HepG2 (cell line): Measurements from ENCODE around the gene POMP. TPM values are rescaled to one million over a fixed set of nuclear protein-coding genes. Genes with fewer than 3 reads are reported as not detected.

Experiments used
- ATAC-seq: fragments of 200-7000 bp; cut with Tn5 transposase; 3 replicates; pipeline ENCODE4 v1.9.1; 2020; ENCODE audit warnings: mild to moderate bottlenecking, moderate library complexity
- BruUV-seq: library from RNA; stranded (reverse); fragments of 400-500 nt; replicated peaks from 2 replicates; lab custom pipeline; 2021; lab: Mats Ljungman, UMichigan
- CTCF ChIA-PET: fragments of 300-600 bp; formaldehyde crosslinking; extraction: SDS; loops from one replicate; lab custom pipeline; 2021; ENCODE audit warnings: low total read pairs, inconsistent platforms, low intra/inter-chr PET ratio; lab: Yijun Ruan, JAX
- POLR2A ChIA-PET: fragments of 350-600 bp; sonication (Branson Sonifier 250); formaldehyde crosslinking; loops from one replicate; lab custom pipeline; 2020; ENCODE audit warnings: antibody characterized with exemption, inconsistent platforms; lab: Yijun Ruan, JAX
- DNase-seq: peaks from one replicate; pipeline ENCODE4 v3.0.0-alpha.2; 2015; ENCODE audit warnings: low spot score
- FAIRE-seq: peaks from 3 replicates; lab custom pipeline; 2011; peaks lifted over from hg19 to GRCh38; lab: Jason Lieb, UNC
- H2AFZ ChIP-seq: one replicate; pipeline ENCODE4 v1.6.1; 2011; ENCODE audit warnings: low read length, inconsistent platforms
- H3K27ac ChIP-seq: fragments of 300-600 bp; 3 replicates; pipeline ENCODE4 v1.8.0; 2011; ENCODE audit warnings: mixed run types, mild to moderate bottlenecking, mixed read lengths, low read length, inconsistent platforms; ENCODE audit not compliant: insufficient read depth; ENCODE audit errors: extremely low read length
- H3K27me3 ChIP-seq, 2 experiments: fragments of 200-600 bp in 1 of 2; 2 replicates in 1 of 2; 3 replicates in 1 of 2; pipeline versions ENCODE4 v1.6.0 to v1.8.0; 2011; ENCODE audit warnings: low read length in 2 of 2, mild to moderate bottlenecking in 2 of 2, moderate library complexity in 2 of 2, inconsistent platforms in 1 of 2; ENCODE audit not compliant: insufficient read depth in 2 of 2, control insufficient read depth in 1 of 2
- H3K36me3 ChIP-seq, 2 experiments: fragments of 200-600 bp in 1 of 2; replicated peaks in 1 of 2; 2 replicates in 1 of 2; 3 replicates in 1 of 2; pipeline versions ENCODE4 v1.5.1 to v1.8.0; 2011; ENCODE audit warnings: low read length in 2 of 2, inconsistent platforms in 1 of 2; ENCODE audit not compliant: insufficient read depth in 2 of 2, control insufficient read depth in 1 of 2
- H3K4me1 ChIP-seq: 2 replicates; pipeline ENCODE4 v1.5.1; 2012; ENCODE audit warnings: low read length, inconsistent platforms; ENCODE audit not compliant: insufficient read depth
- H3K4me2 ChIP-seq: 2 replicates; pipeline ENCODE4 v1.6.0; 2011; ENCODE audit warnings: low read depth, low read length, inconsistent platforms
- H3K4me3 ChIP-seq, 3 experiments: fragments of 200-600 bp in 1 of 3; sonication (generic), shearing (Covaris generic) in 1 of 3; replicated peaks in 1 of 3; 2 replicates each; pipeline ENCODE4 v1.5.1; 2011 to 2016; ENCODE audit warnings: low read length in 3 of 3, inconsistent platforms in 2 of 3, low read depth in 2 of 3, mild to moderate bottlenecking in 2 of 3, control low read depth in 1 of 3, mixed read lengths in 1 of 3; ENCODE audit not compliant: insufficient read depth in 1 of 3
- H3K79me2 ChIP-seq: one replicate; pipeline ENCODE4 v1.6.1; 2011; ENCODE audit warnings: low read length, inconsistent platforms; ENCODE audit not compliant: insufficient read depth
- H3K9ac ChIP-seq: 2 replicates; pipeline ENCODE4 v1.6.0; 2011; ENCODE audit warnings: mild to moderate bottlenecking, low read depth, low read length, inconsistent platforms; ENCODE audit not compliant: insufficient read depth
- H3K9me3 ChIP-seq: 2 replicates; pipeline ENCODE4 v1.5.1; 2012; ENCODE audit warnings: mild to moderate bottlenecking, low read length
- H4K20me1 ChIP-seq: 2 replicates; pipeline ENCODE4 v1.6.0; 2011; ENCODE audit warnings: inconsistent platforms, mild to moderate bottlenecking, low read length, moderate library complexity; ENCODE audit not compliant: insufficient read depth
- ATF5 ChIP-seq: sonication (generic); formaldehyde crosslinking; IDR thresholded peaks from 2 replicates; pipeline ENCODE4 v1.4.0; 2020; ENCODE audit warnings: mild to moderate bottlenecking, low read depth, missing genetic modification reagents
- CBFB ChIP-seq: sonication (generic); formaldehyde crosslinking; IDR thresholded peaks from 2 replicates; pipeline ENCODE4 v1.4.0; 2020; ENCODE audit warnings: missing genetic modification reagents
- ELF3 ChIP-seq: IDR thresholded peaks from 2 replicates; pipeline ENCODE4 v1.6.1; 2016; ENCODE audit warnings: missing genetic modification reagents, missing compliant biosample characterization
- FLYWCH1 ChIP-seq: sonication (generic); formaldehyde crosslinking; IDR thresholded peaks from 2 replicates; pipeline ENCODE4 v1.8.1; 2023; ENCODE audit warnings: mild to moderate bottlenecking, missing genetic modification reagents
- HNF4G ChIP-seq, 2 experiments: sonication (generic) in 1 of 2; formaldehyde crosslinking in 1 of 2; IDR thresholded peaks; 2 replicates each; pipeline versions ENCODE4 v1.4.0 to v1.6.1; 2011 to 2020; ENCODE audit warnings: borderline replicate concordance in 2 of 2, low read depth in 2 of 2, mild to moderate bottlenecking in 2 of 2, low read length in 1 of 2, missing genetic modification reagents in 1 of 2, moderate library complexity in 1 of 2
- MTF2 ChIP-seq: sonication (generic); formaldehyde crosslinking; IDR thresholded peaks from 2 replicates; pipeline ENCODE4 v1.5.0; 2020; ENCODE audit warnings: missing genetic modification reagents, borderline replicate concordance
- NFKB2 ChIP-seq: sonication (generic); formaldehyde crosslinking; IDR thresholded peaks from 2 replicates; pipeline ENCODE4 v1.4.0; 2020; ENCODE audit warnings: missing genetic modification reagents, borderline replicate concordance
- PAWR ChIP-seq: sonication (generic); formaldehyde crosslinking; IDR thresholded peaks from 2 replicates; pipeline ENCODE4 v1.4.0; 2020; ENCODE audit warnings: missing genetic modification reagents, mild to moderate bottlenecking, borderline replicate concordance
- RBFOX2 ChIP-seq: fragments of 200-400 bp; formaldehyde crosslinking; IDR thresholded peaks from 2 replicates; pipeline ENCODE4 v1.6.1; 2017; ENCODE audit warnings: low read depth, mild to moderate bottlenecking, low read length
- ZNF17 ChIP-seq: sonication (generic); formaldehyde crosslinking; IDR thresholded peaks from 2 replicates; pipeline ENCODE4 v1.5.0; 2020; ENCODE audit warnings: mild to moderate bottlenecking, missing genetic modification reagents
- ZNF251 ChIP-seq: sonication (generic); formaldehyde crosslinking; IDR thresholded peaks from 2 replicates; pipeline ENCODE4 v1.9.0; 2021; ENCODE audit warnings: mild to moderate bottlenecking, missing genetic modification reagents
- ZNF329 ChIP-seq: sonication (generic); formaldehyde crosslinking; IDR thresholded peaks from 2 replicates; pipeline ENCODE4 v1.9.0; 2021; ENCODE audit warnings: low read depth, mild to moderate bottlenecking, missing genetic modification reagents
- ZNF549 ChIP-seq: sonication (generic); formaldehyde crosslinking; IDR thresholded peaks from 2 replicates; pipeline ENCODE4 v1.5.0; 2020; ENCODE audit warnings: missing genetic modification reagents
- WGBS: methylation state at CpG from one replicate; pipeline ENCODE4 v1.1.6; 2017; ENCODE audit warnings: low lambda C conversion rate; 5-methylcytosine and 5-hydroxymethylcytosine counted together
- in situ Hi-C: cut with HindIII; loops from 2 replicates; pipeline ENCODE4 v1.10.0; 2017; ENCODE audit warnings: low pct_unique_long_range_greater_than_20kb; ENCODE audit not compliant: extremely low pct_ligation_motif_present
- intact Hi-C: fragments of 100-400 bp; cut with micrococcal nuclease; formaldehyde crosslinking; loops from one replicate; pipeline ENCODE4 v1.10.0; 2022; ENCODE audit not compliant: unreplicated experiment
- polyA plus RNA-seq, 8 experiments: library from polyadenylated mRNA; depleted of rRNA in 3 of 8; stranded (reverse) in 7 of 8; unstranded in 1 of 8; fragments of >200 nt; fragmentation: Illumina TruSeq in 4 of 8; extraction: Trizol in 4 of 8; gene quantifications; 2 replicates each; pipeline versions ENCODE4 v1.2.1 to v1.2.3, GENCODE V29; 2011 to 2016; ENCODE audit warnings: low read depth in 4 of 8, missing spikeins in 1 of 8, mixed read lengths in 1 of 8; ENCODE audit not compliant: insufficient read depth in 1 of 8
- total RNA-seq, 5 experiments: library from RNA; depleted of rRNA; stranded (reverse); fragments of >200 nt; fragmentation: Illumina TruSeq; extraction: Trizol; gene quantifications; 2 replicates each; pipeline ENCODE4 v1.2.3, GENCODE V29; 2016; ENCODE audit warnings: low read depth in 1 of 5
- TF ChIP-seq, protein P1 (sequence below): sonication (generic); formaldehyde crosslinking; IDR thresholded peaks from 2 replicates; pipeline ENCODE4 v1.5.0; 2020; ENCODE audit warnings: mild to moderate bottlenecking, missing genetic modification reagents, moderate library complexity

Gene POMP
- total and polyA plus RNA-seq, 2 of the 13 experiments (the other 11 are each of a cell fraction or from before 2014, with no cell fraction given), result 30.6 to 118 TPM

- WGBS, result 70% methylated on average over 1 of the region's 1 CpG
- H3K4me2 ChIP-seq, result no peak overlapping the region
- H3K4me1 ChIP-seq, result no peaks in the 10 kb centered on the region
- H3K36me3 ChIP-seq, result peaks cover 6 to 36% of the 10 kb centered on the region in 2 experiments; a peak in 3 of 5 replicates
- H2AFZ ChIP-seq, result no peak overlapping the region
- H4K20me1 ChIP-seq, result no peaks in the 10 kb centered on the region
- TF ChIP-seq RBFOX2 (0 out of 2 replicates have a peak, but pooled peaks have one; percentile 11), ZNF549 (CRISPR knock-in tag) (no peak), ZNF17 (CRISPR knock-in tag) (no peak)
- TF ChIP-seq, protein P1, sequence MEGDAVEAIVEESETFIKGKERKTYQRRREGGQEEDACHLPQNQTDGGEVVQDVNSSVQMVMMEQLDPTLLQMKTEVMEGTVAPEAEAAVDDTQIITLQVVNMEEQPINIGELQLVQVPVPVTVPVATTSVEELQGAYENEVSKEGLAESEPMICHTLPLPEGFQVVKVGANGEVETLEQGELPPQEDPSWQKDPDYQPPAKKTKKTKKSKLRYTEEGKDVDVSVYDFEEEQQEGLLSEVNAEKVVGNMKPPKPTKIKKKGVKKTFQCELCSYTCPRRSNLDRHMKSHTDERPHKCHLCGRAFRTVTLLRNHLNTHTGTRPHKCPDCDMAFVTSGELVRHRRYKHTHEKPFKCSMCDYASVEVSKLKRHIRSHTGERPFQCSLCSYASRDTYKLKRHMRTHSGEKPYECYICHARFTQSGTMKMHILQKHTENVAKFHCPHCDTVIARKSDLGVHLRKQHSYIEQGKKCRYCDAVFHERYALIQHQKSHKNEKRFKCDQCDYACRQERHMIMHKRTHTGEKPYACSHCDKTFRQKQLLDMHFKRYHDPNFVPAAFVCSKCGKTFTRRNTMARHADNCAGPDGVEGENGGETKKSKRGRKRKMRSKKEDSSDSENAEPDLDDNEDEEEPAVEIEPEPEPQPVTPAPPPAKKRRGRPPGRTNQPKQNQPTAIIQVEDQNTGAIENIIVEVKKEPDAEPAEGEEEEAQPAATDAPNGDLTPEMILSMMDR (CRISPR knock-in tag), result 0 out of 2 replicates have a peak, but pooled peaks have one; percentile 11
- no peaks in the 10 kb centered on the region for H3K79me2 ChIP-seq
- peak; percentile 23 for FAIRE-seq
- H3K4me3 ChIP-seq, result no peak overlapping the region
- H3K27ac ChIP-seq, result no peak overlapping the region
- DNase-seq, result peak; percentile 9
- no peaks in the 10 kb centered on the region for H3K27me3 ChIP-seq
- in situ Hi-C loops, result loop anchor here (5.0 kb wide), 1 partner anchor 118 kb away; no protein-coding TSS in a partner anchor
- intact Hi-C loops, result loop anchor here (1.0 kb wide), 1 partner anchor 117 kb away; no protein-coding TSS in a partner anchor
- CTCF ChIA-PET, result interaction anchor here (1.4 kb wide), 1 partner anchor 117 kb away, joined by 5 read pairs; no protein-coding TSS in a partner anchor
- BruUV-seq, result no TSS peak
- no peak overlapping the region for H3K9ac ChIP-seq
- no peaks in the 10 kb centered on the region for H3K9me3 ChIP-seq
- ATAC-seq, result peak; percentile 59
- POLR2A ChIA-PET, result no interaction called here
Observed at GRCh38 chr13:28679628-28680027, 20.7 kb downstream of the POMP start.

GRCh38 chr13:28680541-28680940, 21.6 kb downstream of the POMP start:
- H3K4me3 ChIP-seq, result no peak overlapping the region
- CTCF ChIA-PET, result no interaction called here
- FAIRE-seq, result no peak
- H3K27ac ChIP-seq, result no peak overlapping the region
- H3K27me3 ChIP-seq, result no peaks in the 10 kb centered on the region
- no peaks in the 10 kb centered on the region for H3K4me1 ChIP-seq
- no peaks in the 10 kb centered on the region for H4K20me1 ChIP-seq
- no peak overlapping the region for H3K4me2 ChIP-seq
- no peaks in the 10 kb centered on the region for H3K9me3 ChIP-seq
- intact Hi-C loops, result no loop called here
- BruUV-seq, result no TSS peak
- no peak overlapping the region for H3K9ac ChIP-seq
- peaks cover 4 to 28% of the 10 kb centered on the region in 2 experiments; a peak in 3 of 5 replicates for H3K36me3 ChIP-seq
- 93% methylated on average over 2 of the region's 2 CpGs for WGBS
- no peak for DNase-seq
- no peaks in the 10 kb centered on the region for H3K79me2 ChIP-seq
- ATAC-seq, result no peak
- in situ Hi-C loops, result loop anchor here (5.0 kb wide), 1 partner anchor 117 kb away; no protein-coding TSS in a partner anchor
- H2AFZ ChIP-seq, result no peak overlapping the region
- POLR2A ChIA-PET, result no interaction called here
- TF ChIP-seq NFKB2 (CRISPR knock-in tag), result no peak
- TF ChIP-seq HNF4G (IDR thresholded peaks at IDR 0.05; ENCODE audit: borderline replicate concordance, low read depth, low read length), result no peak
- no peak for TF ChIP-seq HNF4G (CRISPR knock-in tag; IDR thresholded peaks at IDR 0.05; ENCODE audit: borderline replicate concordance, low read depth)
- no peak for TF ChIP-seq ATF5 (CRISPR knock-in tag)
- no peak for TF ChIP-seq ELF3 (CRISPR knock-in tag)
- TF ChIP-seq ZNF329 (CRISPR knock-in tag), result no peak
- TF ChIP-seq ZNF251 (CRISPR knock-in tag), result no peak
- no peak for TF ChIP-seq MTF2 (CRISPR knock-in tag)
- TF ChIP-seq CBFB, result no peak
- no peak for TF ChIP-seq PAWR (CRISPR knock-in tag)
- TF ChIP-seq FLYWCH1 (CRISPR knock-in tag), result no peak
